OCI-LY1 (cell line): ENCODE measurements around the gene PDCL3.

Source experiments
- H2AFZ ChIP-seq: fragments of 200-600 bp; sonication (generic), shearing (Covaris generic); 2 replicates; pipeline ENCODE4 v1.6.0; 2014; ENCODE audit warnings: antibody characterized with exemption, mild to moderate bottlenecking, low read length
- H3F3A ChIP-seq: fragments of 200-600 bp; sonication (generic), shearing (Covaris generic); 2 replicates; pipeline ENCODE4 v1.6.0; 2014; ENCODE audit warnings: mild to moderate bottlenecking, antibody characterized with exemption, low read length, moderate library complexity; ENCODE audit not compliant: insufficient read depth
- H3K27ac ChIP-seq: fragments of 200-600 bp; sonication (generic); 2 replicates; pipeline ENCODE4 v1.5.1; 2014; ENCODE audit warnings: low read length, mixed run types, mild to moderate bottlenecking, low read depth; ENCODE audit not compliant: poor library complexity, severe bottlenecking
- H3K27me3 ChIP-seq: fragments of 200-600 bp; sonication (generic); 2 replicates; pipeline ENCODE4 v1.6.0; 2014; ENCODE audit warnings: antibody characterized with exemption, mild to moderate bottlenecking, low read length, moderate library complexity; ENCODE audit not compliant: insufficient read depth
- H3K36me3 ChIP-seq: fragments of 200-600 bp; sonication (generic); 2 replicates; pipeline ENCODE4 v1.6.1; 2014; ENCODE audit warnings: mild to moderate bottlenecking, antibody characterized with exemption, low read length, moderate library complexity, mixed read lengths; ENCODE audit not compliant: insufficient read depth
- H3K4me1 ChIP-seq: fragments of 200-600 bp; sonication (generic); 2 replicates; pipeline ENCODE4 v1.5.1; 2014; ENCODE audit warnings: mild to moderate bottlenecking, low read length, moderate library complexity; ENCODE audit not compliant: insufficient read depth, severe bottlenecking
- H3K4me2 ChIP-seq: fragments of 200-600 bp; sonication (generic), shearing (Covaris generic); 2 replicates; pipeline ENCODE4 v1.6.1; 2014; ENCODE audit warnings: low read length
- H3K4me3 ChIP-seq: fragments of 200-600 bp; sonication (generic); 2 replicates; pipeline ENCODE4 v1.5.1; 2014; ENCODE audit warnings: low read length, low read depth, mild to moderate bottlenecking, mixed read lengths; ENCODE audit not compliant: poor library complexity, severe bottlenecking
- H3K79me2 ChIP-seq: fragments of 200-600 bp; shearing (Covaris generic); 2 replicates; pipeline ENCODE4 v1.6.1; 2016; ENCODE audit warnings: mixed run types, low read length, mixed read lengths; ENCODE audit not compliant: insufficient read depth
- H3K9ac ChIP-seq: fragments of 200-600 bp; sonication (generic), shearing (Covaris generic); 2 replicates; pipeline ENCODE4 v1.6.1; 2014; ENCODE audit warnings: mild to moderate bottlenecking, low read length, mixed read lengths
- H3K9me2 ChIP-seq: fragments of 200-600 bp; sonication (generic), shearing (Covaris generic); 2 replicates; pipeline ENCODE4 v1.6.1; 2014; ENCODE audit warnings: low read depth, mild to moderate bottlenecking, low read length, mixed read lengths
- H3K9me3 ChIP-seq: fragments of 200-600 bp; shearing (Covaris generic); 2 replicates; pipeline ENCODE4 v1.6.1; 2014; ENCODE audit warnings: low read length, mixed read lengths
- H4K20me1 ChIP-seq: fragments of 200-600 bp; sonication (generic), shearing (Covaris generic); 2 replicates; pipeline ENCODE4 v1.6.0; 2016; ENCODE audit warnings: mild to moderate bottlenecking, low read length; ENCODE audit not compliant: insufficient read depth
- CTCF ChIP-seq: fragments of 200-600 bp; sonication (generic), shearing (Covaris generic); IDR thresholded peaks from 2 replicates; pipeline ENCODE4 v1.5.1; 2017; ENCODE audit warnings: mild to moderate bottlenecking, antibody characterized with exemption, low read length, moderate library complexity, mixed read lengths
- EZH2 ChIP-seq: fragments of 200-600 bp; sonication (generic), shearing (Covaris generic); IDR thresholded peaks from 2 replicates; pipeline ENCODE4 v1.8.0; 2017; ENCODE audit warnings: borderline replicate concordance, mixed run types, mild to moderate bottlenecking, antibody characterized with exemption, low read length, moderate library complexity, mixed read lengths

Gene PDCL3

GRCh38 chr2:100524331-100524730, 38.5 kb upstream of the PDCL3 start:
- H3K4me2 ChIP-seq, result no peak overlapping the region
- H3K79me2 ChIP-seq, result no peaks in the 10 kb centered on the region
- no peaks in the 10 kb centered on the region for H3K36me3 ChIP-seq
- no peaks in the 10 kb centered on the region for H4K20me1 ChIP-seq
- no peak overlapping the region for H2AFZ ChIP-seq
- H3K9ac ChIP-seq, result no peak overlapping the region
- no peaks in the 10 kb centered on the region for H3K9me2 ChIP-seq
- peaks cover 3% of the 10 kb centered on the region; the same call in 1 of the 2 replicates for H3K27me3 ChIP-seq
- H3K4me1 ChIP-seq, result no peaks in the 10 kb centered on the region
- no peaks in the 10 kb centered on the region for H3F3A ChIP-seq
- no peaks in the 10 kb centered on the region for H3K9me3 ChIP-seq
- H3K27ac ChIP-seq, result no peak overlapping the region
- no peak overlapping the region for H3K4me3 ChIP-seq
- TF ChIP-seq EZH2 (no peak), CTCF (no peak)

- Histone ChIP-seq H3K79me2 (no peaks in the 10 kb centered on the region), H3K9ac (no peak overlapping the region), H3K27me3 (peaks cover 3% of the 10 kb centered on the region; the same call in 1 of the 2 replicates), H3K9me3 (no peaks in the 10 kb centered on the region), H2AFZ (no peak overlapping the region), H4K20me1 (no peaks in the 10 kb centered on the region), H3K36me3 (no peaks in the 10 kb centered on the region), H3K4me3 (no peak overlapping the region), H3K4me1 (no peaks in the 10 kb centered on the region), H3F3A (no peaks in the 10 kb centered on the region), H3K4me2 (no peak overlapping the region), H3K27ac (no peak overlapping the region), H3K9me2 (no peaks in the 10 kb centered on the region)
- no peak for TF ChIP-seq CTCF
- no peak for TF ChIP-seq EZH2
Observed at GRCh38 chr2:100526868-100527267, 35.9 kb upstream of the PDCL3 start.

- Histone ChIP-seq H3K9ac (no peak overlapping the region), H3F3A (no peaks in the 10 kb centered on the region), H3K27ac (no peak overlapping the region), H3K4me1 (no peaks in the 10 kb centered on the region), H3K9me2 (no peaks in the 10 kb centered on the region), H3K79me2 (no peaks in the 10 kb centered on the region), H3K4me2 (no peak overlapping the region), H3K36me3 (no peaks in the 10 kb centered on the region), H2AFZ (no peak overlapping the region), H4K20me1 (no peaks in the 10 kb centered on the region), H3K9me3 (no peaks in the 10 kb centered on the region), H3K4me3 (no peak overlapping the region), H3K27me3 (peaks cover 3% of the 10 kb centered on the region; the same call in 1 of the 2 replicates)
- TF ChIP-seq EZH2 (no peak), CTCF (no peak)
Observed at GRCh38 chr2:100527440-100528015, 35.3 kb upstream of the PDCL3 start.
